OCI-LY1 (cell line): ENCODE data around the gene RNF157.

ENCODE experiments used
- H2AFZ ChIP-seq: fragments of 200-600 bp; sonication (generic), shearing (Covaris generic); 2 replicates; pipeline ENCODE4 v1.6.0; 2014; ENCODE audit warnings: antibody characterized with exemption, mild to moderate bottlenecking, low read length
- H3F3A ChIP-seq: fragments of 200-600 bp; sonication (generic), shearing (Covaris generic); 2 replicates; pipeline ENCODE4 v1.6.0; 2014; ENCODE audit warnings: mild to moderate bottlenecking, antibody characterized with exemption, low read length, moderate library complexity; ENCODE audit not compliant: insufficient read depth
- H3K27ac ChIP-seq: fragments of 200-600 bp; sonication (generic); 2 replicates; pipeline ENCODE4 v1.5.1; 2014; ENCODE audit warnings: low read length, mixed run types, mild to moderate bottlenecking, low read depth; ENCODE audit not compliant: poor library complexity, severe bottlenecking
- H3K27me3 ChIP-seq: fragments of 200-600 bp; sonication (generic); 2 replicates; pipeline ENCODE4 v1.6.0; 2014; ENCODE audit warnings: antibody characterized with exemption, mild to moderate bottlenecking, low read length, moderate library complexity; ENCODE audit not compliant: insufficient read depth
- H3K36me3 ChIP-seq: fragments of 200-600 bp; sonication (generic); 2 replicates; pipeline ENCODE4 v1.6.1; 2014; ENCODE audit warnings: mild to moderate bottlenecking, antibody characterized with exemption, low read length, moderate library complexity, mixed read lengths; ENCODE audit not compliant: insufficient read depth
- H3K4me1 ChIP-seq: fragments of 200-600 bp; sonication (generic); 2 replicates; pipeline ENCODE4 v1.5.1; 2014; ENCODE audit warnings: mild to moderate bottlenecking, low read length, moderate library complexity; ENCODE audit not compliant: insufficient read depth, severe bottlenecking
- H3K4me2 ChIP-seq: fragments of 200-600 bp; sonication (generic), shearing (Covaris generic); 2 replicates; pipeline ENCODE4 v1.6.1; 2014; ENCODE audit warnings: low read length
- H3K4me3 ChIP-seq: fragments of 200-600 bp; sonication (generic); 2 replicates; pipeline ENCODE4 v1.5.1; 2014; ENCODE audit warnings: low read length, low read depth, mild to moderate bottlenecking, mixed read lengths; ENCODE audit not compliant: poor library complexity, severe bottlenecking
- H3K79me2 ChIP-seq: fragments of 200-600 bp; shearing (Covaris generic); 2 replicates; pipeline ENCODE4 v1.6.1; 2016; ENCODE audit warnings: mixed run types, low read length, mixed read lengths; ENCODE audit not compliant: insufficient read depth
- H3K9ac ChIP-seq: fragments of 200-600 bp; sonication (generic), shearing (Covaris generic); 2 replicates; pipeline ENCODE4 v1.6.1; 2014; ENCODE audit warnings: mild to moderate bottlenecking, low read length, mixed read lengths
- H3K9me2 ChIP-seq: fragments of 200-600 bp; sonication (generic), shearing (Covaris generic); 2 replicates; pipeline ENCODE4 v1.6.1; 2014; ENCODE audit warnings: low read depth, mild to moderate bottlenecking, low read length, mixed read lengths
- H3K9me3 ChIP-seq: fragments of 200-600 bp; shearing (Covaris generic); 2 replicates; pipeline ENCODE4 v1.6.1; 2014; ENCODE audit warnings: low read length, mixed read lengths
- H4K20me1 ChIP-seq: fragments of 200-600 bp; sonication (generic), shearing (Covaris generic); 2 replicates; pipeline ENCODE4 v1.6.0; 2016; ENCODE audit warnings: mild to moderate bottlenecking, low read length; ENCODE audit not compliant: insufficient read depth
- CTCF ChIP-seq: fragments of 200-600 bp; sonication (generic), shearing (Covaris generic); IDR thresholded peaks from 2 replicates; pipeline ENCODE4 v1.5.1; 2017; ENCODE audit warnings: mild to moderate bottlenecking, antibody characterized with exemption, low read length, moderate library complexity, mixed read lengths
- EZH2 ChIP-seq: fragments of 200-600 bp; sonication (generic), shearing (Covaris generic); IDR thresholded peaks from 2 replicates; pipeline ENCODE4 v1.8.0; 2017; ENCODE audit warnings: borderline replicate concordance, mixed run types, mild to moderate bottlenecking, antibody characterized with exemption, low read length, moderate library complexity, mixed read lengths

The RNF157 gene

DNA sequence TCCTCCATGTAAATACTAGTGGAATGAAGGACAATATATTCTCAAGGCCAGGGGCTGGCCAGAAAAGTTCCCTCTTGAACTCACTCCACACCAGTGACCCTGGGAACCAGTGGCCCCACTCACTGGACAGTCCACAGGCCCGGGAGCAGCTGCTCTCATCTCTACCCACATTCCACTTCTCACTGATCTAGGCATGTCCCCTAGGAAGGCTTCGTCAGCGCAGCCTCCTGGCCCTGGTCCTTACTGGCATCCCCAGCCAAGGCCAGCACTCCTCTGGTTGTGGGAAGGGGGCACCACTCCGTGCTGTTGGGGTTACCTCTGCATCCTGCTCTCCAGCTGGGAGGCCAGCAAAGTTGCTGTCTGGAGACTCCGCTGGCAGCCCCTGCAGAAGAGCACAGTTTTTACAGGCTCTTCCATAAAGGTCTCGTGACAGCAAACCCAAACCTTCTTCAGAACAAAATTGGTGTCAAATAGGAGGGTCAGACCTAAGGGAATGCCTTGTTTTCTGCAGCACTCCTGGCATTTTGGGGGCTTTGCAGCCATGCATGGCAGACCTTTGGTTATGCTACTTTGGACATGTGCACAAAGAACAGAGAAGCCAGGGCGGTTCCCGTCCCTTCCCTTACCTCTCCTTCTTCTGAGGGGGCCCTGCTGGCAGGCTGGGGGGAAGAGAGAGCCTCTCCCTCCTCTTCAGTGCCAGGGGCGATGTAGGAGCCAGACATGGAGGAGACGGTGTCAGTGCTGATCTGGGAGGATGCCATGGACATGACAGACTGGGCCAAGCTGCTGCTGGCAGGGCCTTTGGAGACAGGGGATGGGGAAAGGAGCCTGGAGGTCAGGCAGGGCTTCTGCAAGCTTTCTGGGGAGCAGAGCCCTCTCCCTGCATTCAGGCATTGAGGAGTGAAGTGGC, 85.1 kb downstream of the RNF157 start:
- Histone ChIP-seq H3K4me3 (no peak overlapping the region), H3K9me2 (no peaks in the 10 kb centered on the region), H3K4me2 (no peak overlapping the region), H3K79me2 (no peaks in the 10 kb centered on the region), H3K27ac (no peak overlapping the region), H3F3A (no peaks in the 10 kb centered on the region), H3K9me3 (no peaks in the 10 kb centered on the region), H3K9ac (no peak overlapping the region), H3K4me1 (no peaks in the 10 kb centered on the region), H2AFZ (no peak overlapping the region), H4K20me1 (no peaks in the 10 kb centered on the region), H3K36me3 (no peaks in the 10 kb centered on the region), H3K27me3 (peaks cover 2% of the 10 kb centered on the region)
- TF ChIP-seq EZH2, result no peak
- TF ChIP-seq CTCF, result no peak

DNA sequence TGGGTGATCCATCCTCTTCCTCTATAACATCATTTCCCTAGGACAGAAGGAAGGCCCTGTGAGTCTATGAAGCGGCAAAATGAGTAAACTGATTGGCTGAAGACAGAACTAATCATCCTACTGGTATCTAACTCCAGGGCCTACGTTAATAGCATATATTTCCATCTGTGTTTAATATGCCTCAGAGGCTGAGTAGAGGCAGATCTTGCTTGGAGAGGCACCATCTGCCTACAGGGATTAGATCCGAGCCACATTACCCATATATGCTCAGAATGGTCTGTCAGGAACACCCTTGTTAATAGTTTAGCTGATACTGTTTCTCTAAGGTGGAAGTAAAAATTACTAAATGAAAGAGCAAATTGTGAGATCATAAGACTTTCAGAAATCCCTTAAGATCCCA, 86.0 kb downstream of the RNF157 start:
- Histone ChIP-seq H3K36me3 (no peaks in the 10 kb centered on the region), H4K20me1 (no peaks in the 10 kb centered on the region), H3K4me3 (no peak overlapping the region), H3K9me2 (no peaks in the 10 kb centered on the region), H3F3A (no peaks in the 10 kb centered on the region), H3K9me3 (no peaks in the 10 kb centered on the region), H3K27me3 (peaks cover 4% of the 10 kb centered on the region), H3K27ac (no peak overlapping the region), H3K4me1 (no peaks in the 10 kb centered on the region), H3K9ac (no peak overlapping the region), H2AFZ (no peak overlapping the region), H3K79me2 (no peaks in the 10 kb centered on the region), H3K4me2 (no peak overlapping the region)
- TF ChIP-seq CTCF, result no peak
- no peak for TF ChIP-seq EZH2

DNA sequence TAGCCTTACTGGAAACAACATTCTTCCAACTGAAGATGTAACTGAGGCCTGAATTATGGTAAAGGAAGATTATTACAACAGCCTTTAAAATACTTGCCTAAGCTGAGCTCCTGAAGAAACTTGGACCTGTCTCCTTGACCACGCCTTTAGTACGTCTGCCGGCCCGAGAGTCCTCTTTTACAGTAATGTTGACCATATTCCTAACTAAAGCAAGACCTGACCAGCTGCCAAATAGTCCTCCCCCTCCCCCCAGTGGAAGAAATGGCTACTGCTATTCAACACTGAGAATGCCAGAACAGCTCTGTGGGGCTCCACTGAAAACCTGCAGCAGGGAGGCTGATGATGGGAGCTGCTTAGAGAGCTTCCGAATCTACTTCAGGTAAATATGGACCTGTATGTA, 86.7 kb downstream of the RNF157 start:
- Histone ChIP-seq H3K9me3 (no peaks in the 10 kb centered on the region), H3K9ac (no peak overlapping the region), H3K36me3 (no peaks in the 10 kb centered on the region), H3K4me2 (no peak overlapping the region), H3K9me2 (no peaks in the 10 kb centered on the region), H3K4me1 (no peaks in the 10 kb centered on the region), H3K4me3 (no peak overlapping the region), H3F3A (no peaks in the 10 kb centered on the region), H4K20me1 (no peaks in the 10 kb centered on the region), H3K27me3 (peaks cover 4% of the 10 kb centered on the region), H3K79me2 (no peaks in the 10 kb centered on the region), H3K27ac (no peak overlapping the region), H2AFZ (no peak overlapping the region)
- no peak for TF ChIP-seq CTCF
- no peak for TF ChIP-seq EZH2
